Measurements from ENCODE around the gene ZNF205. TPM values are rescaled to one million over a fixed set of nuclear protein-coding genes. Genes with fewer than 3 reads are reported as not detected.
"Not testable (repeated sequence)": the region's sequence is repeated elsewhere in the genome, so short reads cannot be mapped to it uniquely, and the experiment has no call there.

ZNF205 gene
- total and polyA plus RNA-seq, 8 donors, result 0.87 to 27.5 (median 12.9) TPM

- Histone ChIP-seq H3K4me1 (peaks cover 6 to 35% (median 17%) of the 10 kb centered on the region in 4 donors), H3K27ac (peak overlapping the region; percentile 11 to 76 (median 73)), H3K4me3 (peak overlapping the region; percentile 18 to 50 (median 39)), H3K27me3 (no peaks in the 10 kb centered on the region), H3K9me3 (no peaks in the 10 kb centered on the region), H3K36me3 (peaks cover 0 to 10% (median 2%) of the 10 kb centered on the region in 4 donors)
- DNase-seq, result no peak
- WGBS, 5 donors, result 56 to 72% (median 69%) methylated on average over 20 to 26 of the region's 26 CpGs
- intact Hi-C loops (cut with DNase I; ENCODE audit: low total_unique reads), result no loop called here
- TF ChIP-seq POLR2AphosphoS5 (IDR thresholded peaks at IDR 0.05), result no peak
- no peak for TF ChIP-seq EP300 (IDR thresholded peaks at IDR 0.05)
- no peak for TF ChIP-seq CTCF (IDR thresholded peaks at IDR 0.05)
- no peak for TF ChIP-seq POLR2A (IDR thresholded peaks at IDR 0.05)
Observed at GRCh38 chr16:3065742-3066439, 46.5 kb upstream of the ZNF205 start.

GRCh38 chr16:3066440-3066748 lies 46.0 kb upstream of the ZNF205 start:
- Histone ChIP-seq H3K27ac (peak overlapping the region in 4 of 5 donors; percentile 61 to 76 (median 74)), H3K36me3 (peaks cover 0 to 10% (median 2%) of the 10 kb centered on the region in 4 donors), H3K4me3 (peak overlapping the region; percentile 18 to 50 (median 39)), H3K27me3 (no peaks in the 10 kb centered on the region), H3K4me1 (peaks cover 6 to 35% (median 17%) of the 10 kb centered on the region in 4 donors), H3K9me3 (no peaks in the 10 kb centered on the region)
- 80 to 98% (median 86%) methylated on average over 7 of the region's 7 CpGs for WGBS, 5 donors
- TF ChIP-seq CTCF (IDR thresholded peaks at IDR 0.05), result no peak
- no peak for TF ChIP-seq POLR2A (IDR thresholded peaks at IDR 0.05)
- intact Hi-C loops (cut with DNase I; ENCODE audit: low total_unique reads), result no loop called here
- DNase-seq, result no peak

- H3K9me3 ChIP-seq, result no peaks in the 10 kb centered on the region
- WGBS, 5 donors, result 30 to 53% (median 49%) methylated on average over 3 to 4 of the region's 4 CpGs
- H3K27me3 ChIP-seq, result peaks cover 0 to under 1% (median 0%) of the 10 kb centered on the region in 3 donors
- H3K4me3 ChIP-seq, result peak overlapping the region in 1 of 4 donors; percentile 50
- peak in 1 of 2 donors; percentile 32 for DNase-seq
- H3K36me3 ChIP-seq, result peaks cover 0 to 10% (median 2%) of the 10 kb centered on the region in 4 donors
- intact Hi-C loops (cut with DNase I; ENCODE audit: low total_unique reads), result no loop called here
- peak overlapping the region in 1 of 5 donors; percentile 29 for H3K27ac ChIP-seq
- peaks cover 6 to 37% (median 17%) of the 10 kb centered on the region in 4 donors for H3K4me1 ChIP-seq
- no peak for TF ChIP-seq POLR2A (IDR thresholded peaks at IDR 0.05)
Observed at GRCh38 chr16:3068487-3068886, 43.9 kb upstream of the ZNF205 start.

GRCh38 chr16:3069146-3069545 lies 43.2 kb upstream of the ZNF205 start:
- H3K9me3 ChIP-seq; DNase-seq; H3K4me3 ChIP-seq; H3K27me3 ChIP-seq; intact Hi-C loops (cut with DNase I; ENCODE audit: low total_unique reads); H3K27ac ChIP-seq: not testable (repeated sequence)
- H3K4me1 ChIP-seq, result peaks cover 6 to 44% (median 17%) of the 10 kb centered on the region in 4 donors
- H3K36me3 ChIP-seq, result peaks cover 0 to 10% (median 2%) of the 10 kb centered on the region in 4 donors
- 80 to 90% (median 85%) methylated on average over 8 to 10 of the region's 11 CpGs for WGBS, 5 donors

GRCh38 chr16:3070608-3071111 lies 41.7 kb upstream of the ZNF205 start:
- intact Hi-C loops (cut with DNase I; ENCODE audit: low total_unique reads), result no loop called here
- Histone ChIP-seq H3K4me3 (no peak overlapping the region), H3K9me3 (no peaks in the 10 kb centered on the region), H3K27ac (no peak overlapping the region), H3K27me3 (peaks cover 0 to 12% (median 0%) of the 10 kb centered on the region in 3 donors), H3K36me3 (peaks cover 0 to 10% (median 2%) of the 10 kb centered on the region in 4 donors), H3K4me1 (peaks cover 5 to 39% (median 9%) of the 10 kb centered on the region in 4 donors)
- TF ChIP-seq POLR2A (IDR thresholded peaks at IDR 0.05) (no peak), EP300 (IDR thresholded peaks at IDR 0.05) (no peak), CTCF (IDR thresholded peaks at IDR 0.05) (no peak), POLR2AphosphoS5 (IDR thresholded peaks at IDR 0.05) (no peak)
- WGBS, 5 donors, result 83 to 93% (median 89%) methylated on average over 8 to 9 of the region's 9 CpGs
- no peak for DNase-seq
